ENCODE data around the gene SLC16A1. TPM values are rescaled to one million over a fixed set of nuclear protein-coding genes. Genes with fewer than 3 reads are reported as not detected.
A peak's percentile ranks its signal among the peaks of the same experiment; 100 is the strongest.
"Not testable (repeated sequence)": the region's sequence is repeated elsewhere in the genome, so short reads cannot be mapped to it uniquely, and the experiment has no call there.

SLC16A1 gene
- total RNA-seq, 2 donors from 2014 or later, result 65.5 to 98.3 TPM

DNA sequence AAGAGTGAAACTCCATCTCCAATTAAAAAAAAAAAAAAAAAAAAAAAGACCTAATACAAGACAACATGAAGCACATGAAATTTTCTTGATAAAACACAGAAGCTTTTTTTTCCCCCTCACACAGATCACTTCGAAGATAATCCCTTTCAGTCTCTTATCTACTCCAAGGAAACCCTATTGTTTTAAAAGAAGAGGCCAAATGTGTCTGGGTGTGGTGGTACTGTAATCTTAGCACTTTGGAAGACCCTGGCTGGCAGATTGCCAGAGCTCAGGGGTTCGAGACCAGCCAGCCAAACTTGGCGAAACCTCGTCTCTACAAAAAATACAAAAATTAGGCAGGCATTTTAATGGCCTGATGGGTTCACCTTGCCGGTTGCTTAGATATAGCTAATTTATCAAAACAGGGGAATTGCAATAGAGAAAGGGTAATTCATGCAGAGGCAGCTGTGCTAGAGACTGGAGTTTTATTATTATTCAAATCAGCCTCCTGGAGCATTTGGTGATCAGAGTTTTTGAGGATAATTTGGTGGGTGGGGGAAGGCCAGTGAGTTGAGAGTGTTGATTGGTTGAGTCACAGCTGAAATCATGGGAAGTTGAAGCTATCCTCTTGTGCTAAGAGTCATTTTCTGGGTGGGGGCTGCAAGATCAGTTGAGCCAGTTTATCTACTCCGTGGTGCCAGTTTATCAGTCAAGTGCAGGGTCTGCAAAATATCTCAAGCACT is 62.5 kb downstream of the SLC16A1 start:
- Mint-ChIP-seq H3K4me3 (no peak overlapping the region), H3K27ac (no peak overlapping the region), H3K9me3 (peaks cover 6% of the 10 kb centered on the region), H3K36me3 (ENCODE audit: low read depth) (no peaks in the 10 kb centered on the region), H3K4me1 (no peaks in the 10 kb centered on the region), H3K27me3 (no peaks in the 10 kb centered on the region)
- ATAC-seq (replicated peaks), result no peak

DNA sequence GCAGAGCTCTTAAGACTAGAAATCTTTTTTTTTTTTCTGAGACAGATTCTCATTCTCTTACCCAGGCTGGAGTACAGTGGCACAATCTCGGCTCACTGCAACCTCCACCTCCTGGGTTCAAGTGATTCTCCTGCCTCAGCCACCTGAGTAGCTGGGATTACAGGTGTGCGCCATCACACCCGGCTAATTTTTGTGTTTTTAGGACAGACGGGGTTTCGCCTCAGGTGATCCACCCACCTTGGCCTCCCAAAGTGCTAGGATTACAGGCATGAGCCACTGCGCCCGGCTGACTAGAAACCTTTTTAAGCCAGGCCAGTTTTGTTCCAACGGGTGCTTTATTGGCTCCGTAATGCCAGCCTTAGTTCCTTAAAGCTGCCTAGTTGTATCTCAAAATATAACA is 66.1 kb downstream of the SLC16A1 start:
- not testable (repeated sequence) for H3K36me3 Mint-ChIP-seq (ENCODE audit: low read depth); H3K4me1 Mint-ChIP-seq; H3K4me3 Mint-ChIP-seq; H3K9me3 Mint-ChIP-seq; H3K27ac Mint-ChIP-seq; H3K27me3 Mint-ChIP-seq; ATAC-seq (replicated peaks)

DNA sequence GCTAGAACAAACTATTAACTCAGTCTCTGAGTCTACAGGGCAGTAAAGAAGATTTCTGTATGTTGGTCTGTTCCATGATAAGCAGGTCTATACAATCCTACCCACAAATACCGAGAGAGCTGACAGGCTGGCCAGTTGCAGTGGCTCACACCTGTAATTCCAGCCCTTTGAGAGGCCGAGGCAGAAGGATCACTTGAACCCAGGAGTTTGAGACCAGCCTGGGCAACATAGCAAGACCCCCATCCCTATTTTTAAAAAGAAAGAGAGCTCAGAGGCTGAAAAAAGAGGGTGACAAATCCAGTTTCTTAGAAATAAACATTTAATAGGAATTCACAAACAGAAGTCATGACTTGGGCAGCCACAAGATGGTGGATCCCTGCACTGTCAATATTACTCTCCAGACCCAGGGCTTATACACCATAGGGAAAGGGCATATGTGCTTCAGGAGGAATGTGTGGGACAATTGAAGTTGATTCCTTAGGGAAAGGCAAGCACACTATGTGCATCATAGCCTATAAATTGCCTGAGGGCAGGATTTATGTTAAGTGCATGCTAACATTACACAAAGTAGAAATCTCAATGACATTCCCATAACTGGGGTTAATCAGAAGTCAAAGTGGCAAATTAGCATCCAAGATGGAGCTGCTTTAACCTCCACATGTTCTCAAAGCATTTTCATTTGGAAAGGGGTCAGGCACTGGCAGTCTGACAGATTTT is 66.8 kb downstream of the SLC16A1 start:
- Mint-ChIP-seq H3K4me3 (no peak overlapping the region), H3K27ac (no peak overlapping the region), H3K4me1 (no peaks in the 10 kb centered on the region), H3K9me3 (no peaks in the 10 kb centered on the region), H3K36me3 (ENCODE audit: low read depth) (no peaks in the 10 kb centered on the region), H3K27me3 (no peaks in the 10 kb centered on the region)
- no peak for ATAC-seq (replicated peaks)

DNA sequence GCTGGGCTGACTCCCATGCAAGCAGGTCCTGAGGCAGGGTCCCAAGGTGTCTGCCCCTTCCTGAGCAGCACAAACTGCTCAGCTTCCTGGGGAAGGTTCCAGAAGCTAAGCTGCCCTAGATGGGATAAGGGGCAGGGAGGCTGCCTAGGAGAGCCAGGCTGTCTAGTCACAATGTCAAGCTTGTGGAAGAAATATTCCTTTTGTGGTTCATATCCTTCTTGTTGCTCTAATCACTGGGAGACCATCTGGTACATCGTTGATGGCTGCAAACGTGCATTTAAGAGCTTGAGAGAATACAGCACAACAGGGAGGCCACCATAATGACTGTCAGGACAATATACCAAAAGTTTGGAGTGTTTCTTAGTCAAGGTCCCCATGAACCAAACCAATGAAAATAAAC is 67.4 kb downstream of the SLC16A1 start:
- H3K36me3 Mint-ChIP-seq (ENCODE audit: low read depth), result no peaks in the 10 kb centered on the region
- no peaks in the 10 kb centered on the region for H3K9me3 Mint-ChIP-seq
- no peaks in the 10 kb centered on the region for H3K4me1 Mint-ChIP-seq
- no peak for ATAC-seq (replicated peaks)
- no peak overlapping the region for H3K27ac Mint-ChIP-seq
- no peaks in the 10 kb centered on the region for H3K27me3 Mint-ChIP-seq
- H3K4me3 Mint-ChIP-seq, result no peak overlapping the region

DNA sequence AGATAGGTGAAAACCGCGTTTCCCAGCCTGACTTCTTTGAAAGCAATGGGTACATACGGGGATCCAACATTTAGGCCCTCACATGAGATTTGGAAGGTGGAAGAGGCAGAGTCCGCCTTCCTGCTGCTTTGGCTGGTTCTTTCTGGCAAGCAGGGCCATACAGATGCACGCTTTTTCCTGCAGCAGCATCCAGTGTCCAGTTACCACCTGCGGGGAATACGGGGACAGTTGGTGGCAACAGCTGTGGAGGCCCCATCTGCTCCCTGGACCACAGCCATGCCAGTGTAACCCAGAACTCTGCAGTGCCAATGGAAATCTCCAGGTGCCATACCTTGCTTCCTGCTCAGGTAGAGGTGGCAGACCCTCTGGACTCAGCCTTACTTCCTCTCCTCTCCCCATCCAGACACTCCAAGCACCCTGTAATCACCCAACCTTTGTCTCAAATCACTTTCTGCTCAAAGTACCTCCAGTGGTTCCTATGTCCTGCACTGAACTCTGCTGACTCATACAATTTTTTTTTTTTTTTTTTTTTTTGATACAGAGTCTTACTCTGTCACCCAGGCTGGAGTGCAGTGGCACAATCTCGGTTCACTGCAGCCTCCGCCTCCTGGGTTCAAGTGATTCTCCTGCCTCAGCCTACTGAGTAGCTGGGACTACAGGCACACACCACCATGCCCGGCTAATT is 68.3 kb downstream of the SLC16A1 start:
- Mint-ChIP-seq H3K4me3 (no peak overlapping the region), H3K27ac (no peak overlapping the region), H3K36me3 (ENCODE audit: low read depth) (no peaks in the 10 kb centered on the region), H3K9me3 (no peaks in the 10 kb centered on the region), H3K4me1 (no peaks in the 10 kb centered on the region), H3K27me3 (no peaks in the 10 kb centered on the region)
- no peak for ATAC-seq (replicated peaks)

DNA sequence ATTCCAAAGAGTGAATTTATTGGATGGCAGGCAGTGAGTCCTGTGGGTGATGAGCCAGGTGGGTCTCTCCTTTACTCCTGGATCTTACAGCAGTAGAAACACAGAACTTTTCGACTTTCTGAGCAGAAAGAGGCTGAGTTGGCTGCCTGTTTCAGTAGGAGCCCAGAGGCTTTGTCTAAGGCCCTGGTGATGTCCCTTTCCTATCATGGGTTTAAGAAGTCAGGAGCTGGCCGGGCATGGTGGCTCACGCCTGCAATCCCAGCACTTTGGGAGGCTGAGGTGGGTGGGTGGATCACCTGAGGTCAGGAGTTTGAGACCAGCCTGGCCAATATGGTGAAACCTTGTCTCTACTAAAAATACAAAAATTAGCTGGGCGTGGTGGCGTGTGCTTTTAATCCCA is 71.0 kb downstream of the SLC16A1 start:
- not testable (repeated sequence) for H3K4me1 Mint-ChIP-seq; H3K9me3 Mint-ChIP-seq; H3K4me3 Mint-ChIP-seq; ATAC-seq (replicated peaks); H3K27me3 Mint-ChIP-seq; H3K36me3 Mint-ChIP-seq (ENCODE audit: low read depth); H3K27ac Mint-ChIP-seq

DNA sequence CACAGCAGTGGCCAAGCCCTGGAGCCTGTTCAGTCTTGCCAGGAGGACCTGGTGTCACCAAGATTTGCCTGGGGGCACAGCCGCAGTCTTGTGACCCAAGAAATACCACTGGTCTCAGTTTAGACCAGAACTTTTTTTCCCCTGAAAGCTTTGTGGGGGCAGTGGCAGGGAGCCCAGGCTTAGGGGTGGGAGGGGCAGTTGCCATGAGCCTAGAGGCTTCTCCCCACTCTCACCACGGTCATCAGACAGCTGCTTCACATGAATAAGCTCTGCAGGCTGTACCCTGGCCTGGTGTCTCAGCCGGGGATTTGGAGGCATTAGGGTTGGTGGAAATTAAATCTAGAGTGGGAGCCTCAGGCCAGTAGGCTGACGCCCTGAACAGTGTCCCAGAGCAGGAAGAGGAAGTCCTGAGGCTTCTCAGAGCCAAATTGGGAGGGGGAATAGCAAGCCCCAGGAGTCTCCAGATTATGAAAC is 73.7 kb downstream of the SLC16A1 start:
- no peaks in the 10 kb centered on the region for H3K9me3 Mint-ChIP-seq
- no peaks in the 10 kb centered on the region for H3K27me3 Mint-ChIP-seq
- H3K36me3 Mint-ChIP-seq (ENCODE audit: low read depth), result no peaks in the 10 kb centered on the region
- no peak overlapping the region for H3K4me3 Mint-ChIP-seq
- H3K4me1 Mint-ChIP-seq, result no peaks in the 10 kb centered on the region
- no peak for ATAC-seq (replicated peaks)
- no peak overlapping the region for H3K27ac Mint-ChIP-seq

DNA sequence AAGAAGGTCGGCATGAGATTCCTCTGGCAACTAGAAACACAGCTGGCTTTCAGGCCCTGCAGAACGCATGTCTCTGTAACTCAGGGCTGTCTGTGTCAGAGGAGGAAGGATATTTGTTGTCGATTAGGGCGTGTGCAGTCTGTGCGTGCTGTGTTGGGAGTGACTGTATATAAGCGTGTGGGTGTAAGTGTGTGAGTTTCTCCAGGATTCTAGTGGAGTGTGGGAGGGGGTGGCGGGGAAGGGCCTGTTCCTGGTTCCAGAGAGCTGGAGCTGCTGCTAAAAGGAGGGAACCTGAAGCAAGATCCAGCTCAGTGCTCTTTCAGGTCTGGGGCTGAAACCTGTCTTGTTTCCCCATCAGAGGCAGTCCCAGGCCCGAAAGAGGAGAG is 74.3 kb downstream of the SLC16A1 start:
- Mint-ChIP-seq H3K4me3 (no peak overlapping the region), H3K27ac (no peak overlapping the region), H3K4me1 (no peaks in the 10 kb centered on the region), H3K36me3 (ENCODE audit: low read depth) (no peaks in the 10 kb centered on the region), H3K9me3 (no peaks in the 10 kb centered on the region), H3K27me3 (no peaks in the 10 kb centered on the region)
- ATAC-seq (replicated peaks), result no peak

DNA sequence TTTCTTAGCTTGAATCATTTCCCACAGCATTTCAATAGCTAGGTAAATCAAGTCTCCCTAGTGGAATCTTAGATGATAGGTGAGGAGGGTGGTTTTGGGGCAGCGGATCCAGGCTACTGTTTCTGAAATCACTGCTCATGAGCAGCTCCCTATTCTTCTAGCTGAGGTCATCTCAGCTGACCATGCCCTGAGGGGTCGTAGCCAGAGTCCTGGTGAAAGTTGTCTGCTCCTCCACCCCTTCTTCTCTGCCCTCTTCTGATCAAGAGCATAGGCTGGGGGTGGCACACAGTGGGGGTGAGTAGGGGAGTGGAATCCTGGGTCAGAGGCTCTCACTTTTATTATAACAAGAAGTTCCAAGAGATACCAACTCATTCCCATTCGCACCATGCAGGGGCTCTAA is 76.2 kb downstream of the SLC16A1 start:
- Mint-ChIP-seq H3K4me1 (no peaks in the 10 kb centered on the region), H3K36me3 (ENCODE audit: low read depth) (no peaks in the 10 kb centered on the region), H3K9me3 (no peaks in the 10 kb centered on the region), H3K27me3 (no peaks in the 10 kb centered on the region), H3K4me3 (no peak overlapping the region), H3K27ac (no peak overlapping the region)
- no peak for ATAC-seq (replicated peaks)

DNA sequence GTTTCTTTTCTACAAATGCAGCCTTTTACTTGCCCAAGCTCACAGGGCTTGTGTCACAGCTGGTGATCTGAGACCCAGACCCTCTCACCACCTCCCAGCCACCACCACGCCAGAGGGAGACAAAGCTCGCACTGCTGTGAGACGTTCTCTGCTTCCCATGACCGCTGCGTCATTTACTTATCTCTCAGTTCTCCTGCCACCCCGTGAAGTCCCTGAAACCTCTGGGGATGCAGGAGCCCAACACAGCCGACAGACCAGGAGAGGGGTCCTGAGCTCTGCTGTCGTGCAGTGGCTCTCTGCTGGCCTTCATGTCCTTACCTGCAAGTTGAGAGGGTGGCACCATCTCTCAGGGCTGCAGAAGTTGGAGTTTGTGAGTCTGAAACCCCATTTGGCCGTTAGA is 77.7 kb downstream of the SLC16A1 start:
- H3K27ac Mint-ChIP-seq, result no peak overlapping the region
- ATAC-seq (replicated peaks), result no peak
- no peaks in the 10 kb centered on the region for H3K27me3 Mint-ChIP-seq
- H3K36me3 Mint-ChIP-seq (ENCODE audit: low read depth), result no peaks in the 10 kb centered on the region
- H3K4me3 Mint-ChIP-seq, result no peak overlapping the region
- no peaks in the 10 kb centered on the region for H3K9me3 Mint-ChIP-seq
- no peaks in the 10 kb centered on the region for H3K4me1 Mint-ChIP-seq

DNA sequence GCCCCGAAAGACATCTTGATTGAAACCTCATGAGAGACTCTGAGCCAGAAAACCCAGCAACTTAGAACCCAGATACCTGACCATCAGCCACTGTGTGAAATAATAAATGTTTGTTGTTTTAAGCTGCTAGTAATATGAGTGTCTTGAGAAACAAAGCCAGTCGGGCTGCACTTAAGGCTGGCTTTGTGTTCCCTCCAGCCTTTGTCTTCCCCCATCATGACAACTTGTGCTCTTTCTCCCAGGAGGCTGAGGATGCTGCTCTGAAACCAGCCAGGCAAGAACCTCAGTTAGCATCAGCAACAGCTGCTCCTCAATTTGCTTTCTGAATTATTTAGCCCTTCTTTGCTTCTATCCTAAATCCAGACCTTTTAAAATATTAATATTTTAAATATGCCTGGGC is 78.2 kb downstream of the SLC16A1 start:
- Mint-ChIP-seq H3K4me3 (no peak overlapping the region), H3K9me3 (no peaks in the 10 kb centered on the region), H3K27me3 (no peaks in the 10 kb centered on the region), H3K4me1 (no peaks in the 10 kb centered on the region), H3K36me3 (ENCODE audit: low read depth) (no peaks in the 10 kb centered on the region), H3K27ac (no peak overlapping the region)
- no peak for ATAC-seq (replicated peaks)

DNA sequence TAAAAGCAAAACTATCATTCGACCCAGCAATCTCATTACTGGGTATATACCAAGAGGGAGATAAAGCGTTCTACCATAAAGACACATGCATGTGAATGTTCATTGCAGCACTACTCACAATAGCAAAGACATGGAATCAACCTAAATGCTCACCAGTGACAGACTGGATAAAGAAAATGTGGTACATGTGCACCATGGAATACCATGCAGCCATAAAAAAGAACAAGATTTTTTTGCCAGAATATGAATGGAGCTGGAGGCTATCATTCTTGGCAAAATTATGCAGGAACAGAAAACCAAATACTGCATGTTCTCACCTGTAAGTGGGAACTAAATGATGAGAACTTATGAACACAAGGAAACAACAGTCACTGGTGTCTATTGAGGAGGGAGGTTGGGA is 79.7 kb downstream of the SLC16A1 start:
- Mint-ChIP-seq H3K4me1 (no peaks in the 10 kb centered on the region), H3K27ac (no peak overlapping the region), H3K9me3 (no peaks in the 10 kb centered on the region), H3K27me3 (no peaks in the 10 kb centered on the region), H3K4me3 (no peak overlapping the region), H3K36me3 (ENCODE audit: low read depth) (no peaks in the 10 kb centered on the region)
- ATAC-seq (replicated peaks), result no peak

DNA sequence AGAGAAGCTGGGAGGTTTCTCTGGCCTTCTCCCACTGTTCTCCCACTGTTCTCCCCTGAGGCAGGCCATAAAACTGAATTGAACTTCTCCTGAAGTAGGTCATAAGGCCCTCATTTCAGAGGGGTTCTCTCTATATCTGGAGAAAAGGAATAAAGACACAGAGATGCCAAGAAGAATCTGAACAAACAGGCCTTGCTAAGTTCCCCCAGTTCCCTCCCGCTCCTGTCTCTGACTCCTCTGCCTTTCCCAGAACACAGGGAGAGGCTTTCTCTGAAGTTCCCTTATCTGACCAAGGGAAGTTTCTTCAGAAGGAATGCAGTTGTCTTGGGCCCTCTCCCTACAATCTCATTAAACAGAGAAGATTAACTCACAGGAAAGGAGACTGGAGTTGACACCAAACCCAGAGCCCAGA is 83.4 kb downstream of the SLC16A1 start:
- no peaks in the 10 kb centered on the region for H3K27me3 Mint-ChIP-seq
- no peaks in the 10 kb centered on the region for H3K36me3 Mint-ChIP-seq (ENCODE audit: low read depth)

DNA sequence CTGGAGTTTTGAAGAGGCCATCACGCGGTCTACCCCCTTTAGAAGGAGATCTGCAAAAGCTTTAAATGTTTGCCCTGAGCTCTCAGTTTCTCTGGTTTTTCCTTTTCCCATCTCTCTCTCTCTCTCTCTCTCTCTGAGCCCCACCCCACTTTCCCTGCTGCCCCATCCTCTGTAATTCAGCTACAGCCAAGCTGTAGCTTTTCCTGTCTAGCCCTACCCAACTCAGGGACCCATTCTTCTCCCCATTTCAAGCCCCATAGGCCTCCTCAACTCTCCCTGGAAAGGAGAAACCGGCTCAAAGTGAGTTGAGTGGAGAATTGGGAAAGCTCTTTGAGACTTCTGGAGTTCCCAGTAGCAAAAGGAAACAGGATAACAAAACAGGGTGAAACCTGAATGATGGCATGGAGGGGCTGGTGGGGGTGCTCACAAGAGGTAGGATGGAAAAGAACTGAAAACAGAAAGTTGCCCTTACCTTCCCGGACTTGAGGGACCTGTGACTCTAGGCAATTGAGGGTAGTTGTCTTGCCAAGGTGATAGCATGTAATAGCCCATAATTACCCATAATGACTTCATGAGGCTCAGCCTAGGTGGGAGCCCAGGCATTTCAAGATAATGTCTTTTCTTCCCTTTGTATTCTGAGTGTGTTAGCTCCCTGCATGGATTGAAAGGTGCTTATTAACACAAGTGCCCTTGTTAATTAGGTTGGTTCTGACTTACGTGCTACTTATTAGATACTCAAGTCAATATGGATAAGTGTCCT is 84.9 kb downstream of the SLC16A1 start:
- no peaks in the 10 kb centered on the region for H3K27me3 Mint-ChIP-seq
- no peaks in the 10 kb centered on the region for H3K36me3 Mint-ChIP-seq (ENCODE audit: low read depth)
- peak overlapping the region; percentile 20 for H3K27ac Mint-ChIP-seq
- H3K4me1 Mint-ChIP-seq, result no peaks in the 10 kb centered on the region
- H3K4me3 Mint-ChIP-seq, result no peak overlapping the region
- ATAC-seq (replicated peaks), result no peak
- H3K9me3 Mint-ChIP-seq, result no peaks in the 10 kb centered on the region

More for the DNA sequence above, 83.4 kb downstream of the SLC16A1 start:
- no peak overlapping the region for H3K4me3 Mint-ChIP-seq
- H3K4me1 Mint-ChIP-seq, result no peaks in the 10 kb centered on the region
- ATAC-seq (replicated peaks), result no peak
- H3K27ac Mint-ChIP-seq, result no peak overlapping the region
- H3K9me3 Mint-ChIP-seq, result no peaks in the 10 kb centered on the region

Data from activated T-helper 17 cell treated with anti-CD3 and anti-CD28 coated beads, Interleukin-2, amount 50 U/mL, for 72 hours (primary cell).